Natural killer cell (primary cell): ENCODE data around the gene DSTN. TPM values are rescaled to one million over a fixed set of nuclear protein-coding genes. Genes with fewer than 3 reads are reported as not detected.

Experiments used
- ATAC-seq, 3 donors: fragments of 150-1000 bp in 2 of 3; fragments of 200-7000 bp in 1 of 3; cut with Tn5 transposase; 1 replicate in 1 of 3; 2 replicates in 2 of 3; pipeline ENCODE4 v1.10.0; 2021; ENCODE audit warnings: mild to moderate bottlenecking in 2 of 3, moderate library complexity in 2 of 3
- DNase-seq, 2 donors: peaks; one replicate each; pipeline versions ENCODE4 v3.0.0 to v3.0.0-alpha.2; 2013 to 2021; ENCODE audit warnings: mixed read lengths in 1 of 2
- H3K27ac ChIP-seq: one replicate; pipeline ENCODE4 v1.5.1; 2013; ENCODE audit warnings: mild to moderate bottlenecking, low read length
- H3K27me3 ChIP-seq: one replicate; pipeline ENCODE4 v1.6.1; 2013; ENCODE audit warnings: low read length; ENCODE audit not compliant: control insufficient read depth, insufficient read depth
- H3K36me3 ChIP-seq: one replicate; pipeline ENCODE4 v1.6.1; 2013; ENCODE audit warnings: low read length; ENCODE audit not compliant: control insufficient read depth, insufficient read depth
- H3K4me1 ChIP-seq: one replicate; pipeline ENCODE4 v1.6.1; 2013; ENCODE audit warnings: low read length; ENCODE audit not compliant: control insufficient read depth, insufficient read depth
- H3K4me3 ChIP-seq: one replicate; pipeline ENCODE4 v1.5.1; 2013; ENCODE audit warnings: low read length
- H3K9me3 ChIP-seq: one replicate; pipeline ENCODE4 v1.6.1; 2013; ENCODE audit warnings: low read length; ENCODE audit not compliant: control insufficient read depth, insufficient read depth
- H3K27ac Mint-ChIP-seq, 2 donors: one replicate each; pipeline ENCODE4 v1.8.0; 2022; ENCODE audit warnings: mild to moderate bottlenecking in 2 of 2, mixed read lengths in 2 of 2, moderate library complexity in 1 of 2
- H3K27me3 Mint-ChIP-seq, 2 donors: one replicate each; pipeline ENCODE4 v1.8.0; 2022; ENCODE audit warnings: low read depth in 2 of 2, mixed read lengths in 2 of 2
- H3K36me3 Mint-ChIP-seq: one replicate; pipeline ENCODE4 v1.8.0; 2022; ENCODE audit warnings: mixed read lengths
- H3K4me1 Mint-ChIP-seq, 2 donors: one replicate each; pipeline ENCODE4 v1.8.0; 2022; ENCODE audit warnings: mixed read lengths in 2 of 2
- H3K4me3 Mint-ChIP-seq: one replicate; pipeline ENCODE4 v1.8.0; 2022; ENCODE audit warnings: mild to moderate bottlenecking, moderate library complexity, mixed read lengths
- H3K9me3 Mint-ChIP-seq, 2 donors: one replicate each; pipeline ENCODE4 v1.8.0; 2022; ENCODE audit warnings: mixed read lengths in 2 of 2
- WGBS: methylation state at CpG from one replicate; pipeline ENCODE4 v1.1.7; 2013; ENCODE audit warnings: missing lambda C conversion rate; ENCODE audit not compliant: insufficient coverage; 5-methylcytosine and 5-hydroxymethylcytosine counted together
- intact Hi-C: fragments of 100-400 bp; cut with micrococcal nuclease; formaldehyde crosslinking; loops from one replicate; pipeline ENCODE4 v1.14.2; 2022
- total RNA-seq, 4 donors: library from RNA; stranded (reverse); fragments of 120-200 nt in 1 of 4; gene quantifications; one replicate each; pipeline versions ENCODE4 v1.2.3 to v1.2.4, GENCODE V29; 2013 to 2022
- TF ChIP-seq, protein P1 (sequence below): fragments of 200-600 bp; IDR thresholded peaks from one replicate; pipeline ENCODE4 v1.8.0; 2022; ENCODE audit warnings: antibody characterized with exemption

Gene DSTN
- total RNA-seq, 3 donors from 2014 or later (not counting 1 experiment from before 2014, with no cell fraction given), result 47.5 to 73.5 (median 70.0) TPM

GRCh38 chr20:17648315-17648646 lies 78.4 kb downstream of the DSTN start:
- Histone ChIP-seq H3K9me3 (no peaks in the 10 kb centered on the region), H3K4me3 (no peak overlapping the region), H3K36me3 (no peaks in the 10 kb centered on the region), H3K27ac (peak overlapping the region; percentile 46), H3K4me1 (peaks cover 26% of the 10 kb centered on the region), H3K27me3 (no peaks in the 10 kb centered on the region)
- TF ChIP-seq, protein P1, sequence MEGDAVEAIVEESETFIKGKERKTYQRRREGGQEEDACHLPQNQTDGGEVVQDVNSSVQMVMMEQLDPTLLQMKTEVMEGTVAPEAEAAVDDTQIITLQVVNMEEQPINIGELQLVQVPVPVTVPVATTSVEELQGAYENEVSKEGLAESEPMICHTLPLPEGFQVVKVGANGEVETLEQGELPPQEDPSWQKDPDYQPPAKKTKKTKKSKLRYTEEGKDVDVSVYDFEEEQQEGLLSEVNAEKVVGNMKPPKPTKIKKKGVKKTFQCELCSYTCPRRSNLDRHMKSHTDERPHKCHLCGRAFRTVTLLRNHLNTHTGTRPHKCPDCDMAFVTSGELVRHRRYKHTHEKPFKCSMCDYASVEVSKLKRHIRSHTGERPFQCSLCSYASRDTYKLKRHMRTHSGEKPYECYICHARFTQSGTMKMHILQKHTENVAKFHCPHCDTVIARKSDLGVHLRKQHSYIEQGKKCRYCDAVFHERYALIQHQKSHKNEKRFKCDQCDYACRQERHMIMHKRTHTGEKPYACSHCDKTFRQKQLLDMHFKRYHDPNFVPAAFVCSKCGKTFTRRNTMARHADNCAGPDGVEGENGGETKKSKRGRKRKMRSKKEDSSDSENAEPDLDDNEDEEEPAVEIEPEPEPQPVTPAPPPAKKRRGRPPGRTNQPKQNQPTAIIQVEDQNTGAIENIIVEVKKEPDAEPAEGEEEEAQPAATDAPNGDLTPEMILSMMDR, result no peak
- Mint-ChIP-seq H3K9me3 (no peaks in the 10 kb centered on the region), H3K4me1 (peaks cover 25 to 45% of the 10 kb centered on the region in 2 donors), H3K27ac (peak overlapping the region; percentile 57 to 65), H3K36me3 (no peaks in the 10 kb centered on the region), H3K4me3 (no peak overlapping the region), H3K27me3 (no peaks in the 10 kb centered on the region)
- peak in 2 of 3 donors; percentile 38 to 41 for ATAC-seq
- 19% methylated on average over 8 of the region's 10 CpGs for WGBS
- no peak for DNase-seq
- intact Hi-C loops, result no loop called here

DNA sequence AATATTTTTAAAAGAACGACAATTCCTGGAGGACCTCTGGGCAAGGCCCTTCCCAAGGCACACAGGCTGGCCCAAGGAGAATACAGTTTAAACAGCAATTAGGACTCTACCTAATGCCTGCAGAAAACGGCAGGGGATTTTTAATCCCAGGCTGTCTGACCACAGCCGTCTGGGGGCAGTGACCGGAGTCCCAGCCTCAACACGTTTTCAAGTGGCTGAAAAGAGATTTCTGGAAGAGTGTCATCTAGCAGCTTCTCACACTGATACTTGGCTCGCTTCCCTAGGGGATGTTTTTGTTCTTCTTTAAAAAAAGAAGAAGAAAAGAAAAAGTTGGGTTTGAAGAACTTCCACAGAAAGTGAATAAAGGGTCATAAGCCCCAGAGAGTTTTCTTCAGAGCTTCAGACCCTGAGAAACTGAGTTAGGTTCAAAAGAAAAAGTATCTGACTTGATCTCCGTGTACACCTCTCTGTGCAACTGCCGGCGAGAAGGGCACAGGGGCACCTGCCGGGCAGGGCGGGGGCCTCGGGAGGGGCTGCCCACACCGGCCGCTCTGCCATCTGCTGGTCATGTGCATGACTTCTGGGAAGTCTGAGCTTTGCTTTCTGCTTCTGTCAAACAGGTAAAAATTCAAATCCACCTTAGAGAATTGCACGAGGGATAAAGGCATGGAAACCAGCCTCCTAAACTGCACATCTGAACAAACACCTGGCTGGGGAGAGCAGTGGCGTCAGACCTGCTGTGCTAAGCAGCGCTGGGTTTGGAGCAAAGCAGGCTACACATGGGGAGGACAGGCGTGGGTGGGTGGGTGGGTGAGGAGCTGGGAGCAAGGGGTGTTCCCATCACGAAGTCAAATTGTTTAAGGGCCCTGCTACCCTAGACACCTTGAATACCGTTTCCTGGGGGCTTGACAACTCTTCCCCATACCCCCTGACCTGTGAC lies 79.2 kb downstream of the DSTN start:
- Histone ChIP-seq H3K36me3 (no peaks in the 10 kb centered on the region), H3K4me1 (peaks cover 26% of the 10 kb centered on the region), H3K4me3 (no peak overlapping the region), H3K27me3 (no peaks in the 10 kb centered on the region), H3K9me3 (no peaks in the 10 kb centered on the region), H3K27ac (peak overlapping the region; percentile 25)
- TF ChIP-seq, protein P1, result peak; percentile 26
- 34% methylated on average over 19 of the region's 20 CpGs for WGBS
- H3K9me3 Mint-ChIP-seq, result no peaks in the 10 kb centered on the region
- peak in 1 of 2 donors; percentile 57 for DNase-seq
- peaks cover 25 to 49% of the 10 kb centered on the region in 2 donors for H3K4me1 Mint-ChIP-seq
- H3K4me3 Mint-ChIP-seq, result no peak overlapping the region
- H3K27ac Mint-ChIP-seq, result peak overlapping the region; percentile 57 to 65
- no peaks in the 10 kb centered on the region for H3K36me3 Mint-ChIP-seq
- intact Hi-C loops, result no loop called here
- peak in 2 of 3 donors; percentile 62 to 74 for ATAC-seq
- H3K27me3 Mint-ChIP-seq, result no peaks in the 10 kb centered on the region

DNA sequence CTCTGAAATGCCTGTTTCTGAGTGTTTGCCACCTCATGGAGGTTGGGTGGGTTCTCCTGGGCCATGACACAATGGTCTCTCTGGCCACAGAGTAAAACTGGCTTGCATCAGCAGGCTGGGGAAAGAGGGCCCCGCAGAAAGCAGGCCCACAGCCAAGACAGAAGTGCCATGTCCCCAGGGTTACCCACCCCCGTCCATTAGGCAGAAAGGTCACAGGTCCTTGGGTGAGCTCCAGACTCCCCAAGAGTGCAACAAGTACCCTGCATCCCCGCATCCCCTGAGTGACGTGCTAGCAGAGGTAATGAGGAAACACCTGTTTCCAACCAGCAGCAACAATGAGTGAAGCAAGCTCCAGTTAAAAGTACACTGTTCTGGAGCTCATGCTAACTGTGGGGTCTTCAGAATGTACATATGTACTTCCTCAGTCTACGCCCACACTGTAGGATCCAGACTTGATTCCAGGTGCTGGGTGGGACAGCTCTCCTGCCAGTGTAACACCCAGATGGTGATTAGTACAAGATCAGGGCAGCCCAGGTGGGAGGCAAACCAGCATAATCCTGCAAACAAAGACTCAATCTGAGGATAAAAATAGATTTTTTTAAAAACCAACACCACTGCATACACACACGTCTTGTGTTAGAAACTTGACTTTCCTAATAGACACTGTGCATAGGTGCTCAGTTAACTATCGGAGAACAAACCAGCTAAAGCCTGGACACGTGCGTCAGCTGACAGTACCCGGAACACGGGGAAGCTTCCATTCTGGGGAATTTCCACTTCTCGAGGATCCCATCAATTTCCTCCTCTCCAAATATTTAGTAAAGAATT lies 80.6 kb downstream of the DSTN start:
- Histone ChIP-seq H3K4me3 (no peak overlapping the region), H3K4me1 (peaks cover 26% of the 10 kb centered on the region), H3K27me3 (no peaks in the 10 kb centered on the region), H3K9me3 (no peaks in the 10 kb centered on the region), H3K36me3 (no peaks in the 10 kb centered on the region), H3K27ac (no peak overlapping the region)
- Mint-ChIP-seq H3K9me3 (no peaks in the 10 kb centered on the region), H3K36me3 (no peaks in the 10 kb centered on the region), H3K4me3 (no peak overlapping the region), H3K4me1 (peaks cover 18 to 50% of the 10 kb centered on the region in 2 donors), H3K27ac (no peak overlapping the region), H3K27me3 (no peaks in the 10 kb centered on the region)
- ATAC-seq, result no peak
- TF ChIP-seq, protein P1, result no peak
- DNase-seq, result no peak
- intact Hi-C loops, result no loop called here
- 78% methylated on average over 12 of the region's 12 CpGs for WGBS
